NOMO-1 (cell line): ENCODE results near the gene PCDHGB2.
"Not testable (repeated sequence)": the region's sequence is repeated elsewhere in the genome, so short reads cannot be mapped to it uniquely, and the experiment has no call there.

Source experiments
- DNase-seq, 2 experiments: peaks; one replicate each; lab custom pipeline; 2025; ENCODE audit not compliant: unreplicated experiment in 2 of 2; lab: John Stamatoyannopoulos, UW

PCDHGB2 gene

DNA sequence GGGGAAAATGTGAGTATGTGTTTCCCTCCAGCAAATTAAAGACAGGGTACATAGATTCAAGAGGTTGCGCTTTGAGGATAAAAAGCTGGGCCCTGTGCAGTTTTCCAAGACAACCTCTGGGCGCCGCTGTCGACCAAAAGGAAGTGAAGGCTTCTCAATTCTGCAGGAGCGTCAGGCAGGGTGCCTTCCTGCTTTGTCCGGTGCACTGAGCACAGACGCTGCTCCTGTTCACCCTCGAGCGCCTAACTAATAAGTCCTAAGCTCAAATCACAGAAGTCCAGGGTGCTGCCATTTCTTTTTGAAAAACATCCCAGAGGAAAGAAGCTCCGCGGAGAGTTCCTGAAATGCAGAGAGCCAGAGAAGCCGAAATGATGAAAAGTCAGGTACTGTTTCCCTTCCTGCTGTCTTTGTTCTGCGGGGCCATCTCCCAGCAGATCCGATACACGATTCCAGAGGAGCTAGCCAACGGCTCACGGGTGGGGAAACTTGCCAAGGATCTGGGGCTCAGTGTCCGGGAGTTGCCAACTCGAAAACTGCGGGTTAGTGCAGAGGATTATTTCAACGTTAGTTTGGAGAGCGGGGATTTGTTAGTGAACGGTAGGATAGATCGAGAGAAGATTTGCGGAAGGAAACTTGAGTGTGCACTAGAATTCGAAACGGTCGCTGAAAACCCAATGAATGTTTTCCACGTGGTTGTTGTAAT lies 9.7 kb upstream of the PCDHGB2 start, which contains the start of gene PCDHGB1:
Gene PCDHGB1, plus strand, starts transcription at position 183 of the 703 bp plus-strand sequence. Its CDS starts 162 bp downstream, at position 345.
- no peak for DNase-seq

DNA sequence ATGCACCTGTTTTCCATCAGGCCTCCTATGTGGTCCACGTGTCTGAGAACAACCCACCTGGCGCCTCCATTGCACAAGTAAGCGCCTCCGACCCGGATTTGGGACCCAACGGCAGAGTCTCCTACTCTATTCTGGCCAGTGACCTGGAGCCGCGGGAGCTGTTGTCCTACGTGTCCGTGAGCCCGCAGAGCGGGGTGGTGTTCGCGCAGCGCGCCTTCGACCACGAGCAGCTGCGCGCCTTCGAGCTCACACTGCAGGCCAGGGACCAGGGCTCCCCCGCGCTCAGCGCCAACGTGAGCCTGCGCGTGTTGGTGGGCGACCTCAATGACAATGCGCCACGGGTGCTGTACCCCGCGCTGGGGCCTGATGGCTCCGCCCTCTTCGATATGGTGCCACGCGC lies 8.2 kb upstream of the PCDHGB2 start:
- no peak for DNase-seq

DNA sequence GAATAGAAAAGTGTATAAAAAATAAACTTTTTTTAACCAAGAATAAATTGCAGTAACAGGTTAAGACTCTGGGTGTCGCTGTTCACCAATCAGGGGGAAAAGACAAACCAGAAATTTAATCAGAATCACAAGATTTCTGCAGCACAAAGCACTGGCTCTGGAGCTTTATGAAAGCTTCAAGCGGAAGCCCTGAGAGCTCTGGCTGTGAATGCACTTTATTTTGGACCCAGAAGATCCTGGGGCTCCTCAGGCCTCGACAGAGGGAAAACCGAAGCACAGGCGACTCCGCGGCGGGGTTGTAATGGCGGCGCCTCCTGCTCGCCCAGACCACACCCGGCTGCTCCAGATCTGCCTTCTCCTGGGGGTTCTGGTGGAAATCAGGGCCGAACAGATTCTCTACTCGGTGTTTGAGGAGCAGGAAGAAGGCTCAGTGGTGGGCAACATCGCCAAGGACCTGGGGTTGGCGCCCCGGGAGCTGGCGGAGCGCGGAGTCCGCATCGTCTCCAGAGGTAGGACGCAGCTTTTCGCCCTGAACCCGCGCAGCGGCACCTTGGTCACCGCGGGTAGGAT lies 4.8 kb upstream of the PCDHGB2 start, which contains the start of gene PCDHGA4:
Gene PCDHGA4, plus strand, starts transcription at position 122 of the 570 bp plus-strand sequence. Its CDS starts 87 bp downstream, at position 209.
- DNase-seq, result no peak

DNA sequence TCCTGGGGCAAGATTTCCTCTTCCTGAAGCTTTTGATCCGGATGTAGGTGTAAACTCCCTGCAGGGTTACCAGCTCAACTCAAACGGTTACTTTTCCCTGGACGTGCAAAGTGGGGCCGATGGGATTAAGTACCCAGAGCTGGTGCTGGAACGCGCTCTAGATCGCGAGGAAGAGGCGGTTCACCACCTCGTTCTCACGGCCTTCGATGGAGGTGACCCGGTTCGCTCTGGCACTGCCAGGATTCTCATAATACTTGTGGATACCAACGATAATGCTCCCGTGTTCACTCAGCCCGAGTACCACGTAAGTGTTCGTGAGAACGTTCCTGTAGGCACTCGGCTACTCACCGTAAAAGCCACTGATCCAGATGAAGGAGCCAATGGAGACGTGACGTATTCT lies 4.2 kb upstream of the PCDHGB2 start:
- DNase-seq, result no peak

DNA sequence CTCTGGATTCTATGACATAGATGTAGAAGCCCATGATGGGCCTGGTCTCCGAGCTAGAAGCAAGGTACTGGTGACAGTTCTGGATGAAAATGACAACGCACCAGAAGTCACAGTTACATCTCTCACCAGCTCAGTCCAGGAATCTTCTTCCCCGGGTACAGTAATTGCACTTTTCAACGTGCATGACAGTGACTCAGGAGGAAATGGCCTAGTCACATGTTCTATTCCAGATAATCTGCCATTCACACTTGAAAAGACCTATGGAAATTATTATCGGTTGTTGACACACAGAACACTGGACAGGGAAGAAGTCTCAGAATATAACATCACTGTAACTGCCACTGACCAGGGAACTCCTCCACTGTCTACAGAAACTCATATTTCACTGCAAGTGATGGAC lies 3.7 kb upstream of the PCDHGB2 start:
- DNase-seq, result no peak

DNA sequence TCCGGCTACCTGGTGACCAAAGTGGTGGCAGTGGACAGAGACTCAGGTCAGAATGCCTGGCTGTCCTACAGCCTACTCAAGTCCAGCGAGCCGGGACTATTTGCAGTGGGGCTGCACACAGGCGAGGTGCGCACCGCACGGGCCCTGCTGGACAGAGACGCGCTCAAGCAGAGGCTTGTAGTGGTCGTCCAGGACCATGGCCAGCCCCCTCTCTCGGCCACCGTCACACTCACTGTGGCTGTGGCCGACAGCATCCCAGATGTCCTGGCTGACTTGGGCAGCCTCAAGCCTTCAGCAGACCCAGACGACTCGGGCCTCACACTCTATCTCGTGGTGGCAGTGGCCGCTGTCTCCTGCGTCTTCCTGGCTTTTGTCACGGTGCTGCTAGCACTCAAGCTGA lies 2.8 kb upstream of the PCDHGB2 start:
- no peak for DNase-seq

DNA sequence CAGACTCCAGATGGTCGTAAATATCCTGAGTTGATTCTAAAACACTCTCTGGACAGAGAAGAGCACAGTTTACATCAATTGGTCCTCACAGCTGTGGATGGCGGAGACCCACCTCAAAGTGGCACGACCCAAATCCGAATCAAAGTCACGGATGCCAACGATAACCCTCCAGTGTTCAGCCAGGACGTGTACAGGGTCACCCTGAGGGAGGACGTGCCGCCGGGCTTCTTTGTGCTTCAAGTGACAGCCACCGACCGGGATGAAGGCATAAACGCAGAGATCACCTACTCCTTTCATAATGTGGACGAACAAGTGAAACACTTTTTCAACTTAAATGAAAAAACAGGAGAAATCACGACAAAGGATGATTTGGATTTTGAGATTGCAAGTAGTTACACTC lies 891 bp downstream of the PCDHGB2 start:
- DNase-seq, result no peak

DNA sequence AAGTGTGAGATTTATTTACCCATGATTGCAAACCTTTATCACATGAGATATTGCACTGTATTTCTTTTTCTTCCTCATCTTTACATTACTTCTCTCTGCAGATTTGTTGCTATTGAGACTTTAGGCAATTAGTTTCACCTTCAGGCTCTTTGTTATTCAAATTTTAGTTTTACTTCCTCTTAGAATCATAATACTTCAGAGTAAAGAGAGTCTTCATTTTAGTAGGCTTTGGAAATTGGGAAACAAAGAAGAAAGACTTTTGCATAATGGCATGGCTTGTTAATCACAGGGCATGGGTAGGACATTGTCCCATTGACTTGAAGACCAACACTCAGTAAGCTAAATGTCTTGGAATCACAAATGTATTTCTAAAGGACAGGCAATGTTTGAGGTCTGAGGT lies 2.9 kb downstream of the PCDHGB2 start:
- peak in 1 of 2 experiments; percentile 16 for DNase-seq

DNA sequence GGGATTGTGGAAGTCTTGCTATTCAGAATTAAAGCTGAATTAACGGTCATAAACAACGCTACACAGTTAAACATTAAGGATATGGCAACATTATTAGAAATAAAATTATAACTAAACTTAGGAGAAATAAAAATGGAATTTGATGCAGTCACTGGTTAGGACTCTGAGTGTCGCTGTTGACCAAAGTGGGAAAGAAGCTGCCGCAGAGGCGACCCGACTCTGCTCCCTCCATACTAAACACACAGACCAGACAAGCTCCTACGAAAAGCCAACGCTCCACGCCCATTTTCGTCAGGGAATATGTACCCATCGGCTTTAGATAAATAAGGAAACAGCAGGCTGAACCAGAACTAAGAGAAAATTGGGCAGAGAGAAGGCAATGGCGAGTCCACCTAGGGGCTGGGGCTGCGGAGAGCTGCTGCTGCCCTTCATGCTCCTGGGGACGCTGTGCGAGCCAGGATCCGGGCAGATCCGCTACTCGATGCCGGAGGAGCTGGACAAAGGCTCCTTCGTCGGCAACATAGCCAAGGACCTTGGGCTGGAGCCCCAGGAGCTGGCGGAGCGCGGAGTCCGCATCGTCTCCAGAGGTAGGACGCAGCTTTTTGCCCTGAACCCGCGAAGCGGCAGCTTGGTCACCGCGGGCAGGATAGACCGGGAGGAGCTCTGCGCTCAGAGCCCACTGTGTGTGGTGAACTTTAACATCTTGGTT lies 4.3 kb downstream of the PCDHGB2 start, which contains the start of gene PCDHGA5:
Gene PCDHGA5, plus strand, starts transcription at position 211 of the 709 bp plus-strand sequence. Its CDS starts 169 bp downstream, at position 380.
- DNase-seq, result no peak

DNA sequence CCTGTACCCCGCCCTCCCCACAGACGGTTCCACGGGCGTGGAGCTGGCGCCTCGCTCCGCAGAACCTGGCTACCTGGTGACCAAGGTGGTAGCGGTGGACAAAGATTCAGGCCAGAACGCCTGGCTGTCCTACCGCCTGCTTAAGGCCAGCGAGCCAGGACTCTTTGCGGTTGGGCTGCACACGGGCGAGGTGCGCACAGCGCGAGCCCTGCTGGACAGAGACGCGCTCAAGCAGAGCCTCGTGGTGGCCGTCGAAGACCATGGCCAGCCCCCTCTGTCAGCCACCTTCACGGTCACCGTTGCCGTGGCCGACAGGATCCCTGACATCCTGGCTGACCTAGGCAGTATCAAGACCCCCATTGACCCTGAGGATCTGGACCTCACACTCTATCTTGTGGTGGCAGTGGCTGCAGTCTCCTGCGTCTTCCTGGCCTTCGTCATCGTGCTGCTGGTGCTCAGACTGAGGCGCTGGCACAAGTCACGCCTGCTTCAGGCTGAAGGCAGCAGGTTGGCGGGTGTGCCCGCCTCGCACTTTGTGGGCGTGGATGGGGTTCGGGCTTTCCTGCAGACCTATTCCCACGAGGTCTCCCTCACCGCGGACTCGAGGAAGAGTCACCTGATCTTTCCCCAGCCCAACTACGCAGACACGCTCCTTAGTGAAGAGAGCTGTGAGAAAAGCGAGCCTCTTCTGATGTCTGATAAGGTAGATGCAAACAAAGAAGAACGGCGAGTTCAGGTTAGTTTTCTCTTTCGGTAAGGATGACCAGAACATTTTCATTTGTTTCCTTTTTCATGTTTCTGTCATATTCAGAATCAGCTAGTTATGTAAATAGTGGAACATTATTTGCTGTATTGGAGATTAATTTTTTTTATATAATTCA lies 6.5 kb downstream of the PCDHGB2 start:
- DNase-seq, result no peak

DNA sequence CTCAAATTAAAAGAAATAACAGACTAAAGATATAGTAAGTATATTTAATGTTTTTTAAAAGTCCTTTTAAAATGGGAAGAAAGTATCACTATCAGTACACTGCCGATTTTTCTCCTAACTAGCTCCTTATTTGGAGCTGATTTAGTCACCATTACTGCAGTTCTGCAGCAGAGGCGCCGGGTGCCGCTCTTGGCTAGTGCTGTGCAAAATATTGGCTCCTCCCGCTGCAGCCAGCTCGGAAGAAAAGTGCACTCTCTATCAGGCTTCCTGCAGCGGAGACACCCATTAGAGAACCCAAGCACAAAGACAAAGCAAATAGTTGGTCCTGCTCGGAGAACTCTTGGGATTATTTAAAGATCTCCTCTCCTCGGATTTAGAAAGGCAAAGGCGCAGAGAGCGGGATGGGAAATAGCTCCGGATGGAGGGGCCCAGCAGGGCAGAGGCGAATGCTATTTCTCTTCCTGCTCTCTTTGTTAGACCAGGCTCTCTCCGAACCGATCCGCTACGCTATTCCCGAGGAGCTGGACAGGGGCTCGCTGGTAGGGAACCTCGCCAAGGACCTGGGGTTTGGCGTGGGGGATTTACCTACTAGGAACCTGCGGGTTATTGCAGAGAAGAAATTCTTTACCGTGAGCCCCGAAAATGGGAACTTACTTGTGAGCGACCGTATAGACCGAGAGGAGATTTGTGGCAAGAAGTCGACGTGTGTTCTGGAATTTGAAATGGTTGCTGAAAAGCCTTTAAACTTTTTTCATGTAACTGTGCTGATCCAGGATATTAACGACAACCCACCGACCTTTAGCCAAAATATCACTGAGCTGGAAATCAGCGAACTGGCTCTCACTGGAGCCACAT lies 10.4 kb downstream of the PCDHGB2 start, which contains the start of gene PCDHGB3:
Gene PCDHGB3, plus strand, starts transcription at position 249 of the 855 bp plus-strand sequence. Its CDS starts 153 bp downstream, at position 402.
- DNase-seq, result peak; percentile 48 to 59

DNA sequence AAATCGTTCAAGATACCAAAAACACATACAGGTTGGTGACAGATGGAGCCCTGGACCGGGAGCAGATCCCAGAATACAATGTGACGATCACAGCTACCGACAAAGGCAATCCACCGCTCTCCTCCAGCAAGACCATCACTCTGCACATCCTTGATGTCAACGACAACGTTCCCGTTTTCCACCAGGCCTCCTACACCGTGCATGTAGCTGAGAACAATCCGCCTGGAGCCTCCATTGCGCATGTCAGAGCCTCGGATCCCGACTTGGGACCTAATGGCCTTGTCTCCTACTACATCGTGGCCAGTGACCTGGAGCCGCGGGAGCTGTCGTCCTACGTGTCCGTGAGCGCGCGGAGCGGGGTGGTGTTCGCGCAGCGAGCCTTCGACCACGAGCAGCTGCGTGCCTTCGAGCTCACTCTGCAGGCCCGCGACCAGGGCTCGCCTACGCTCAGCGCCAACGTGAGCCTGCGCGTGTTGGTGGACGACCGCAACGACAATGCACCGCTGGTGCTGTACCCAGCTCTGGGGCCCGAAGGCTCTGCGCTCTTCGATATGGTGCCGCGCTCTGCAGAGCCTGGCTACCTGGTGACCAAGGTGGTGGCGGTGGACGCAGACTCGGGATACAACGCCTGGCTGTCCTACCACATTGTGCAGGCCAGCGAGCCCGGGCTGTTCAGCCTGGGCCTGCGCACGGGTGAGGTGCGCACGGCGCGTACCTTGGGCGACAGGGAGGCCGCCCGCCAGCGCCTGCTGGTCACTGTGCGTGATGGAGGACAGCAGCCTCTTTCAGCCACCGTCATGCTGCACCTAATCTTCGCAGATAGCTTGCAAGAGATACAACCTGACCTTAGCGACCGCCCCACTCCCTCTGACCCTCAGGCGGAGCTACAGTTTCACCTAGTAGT lies 12.0 kb downstream of the PCDHGB2 start:
- DNase-seq, result no peak

DNA sequence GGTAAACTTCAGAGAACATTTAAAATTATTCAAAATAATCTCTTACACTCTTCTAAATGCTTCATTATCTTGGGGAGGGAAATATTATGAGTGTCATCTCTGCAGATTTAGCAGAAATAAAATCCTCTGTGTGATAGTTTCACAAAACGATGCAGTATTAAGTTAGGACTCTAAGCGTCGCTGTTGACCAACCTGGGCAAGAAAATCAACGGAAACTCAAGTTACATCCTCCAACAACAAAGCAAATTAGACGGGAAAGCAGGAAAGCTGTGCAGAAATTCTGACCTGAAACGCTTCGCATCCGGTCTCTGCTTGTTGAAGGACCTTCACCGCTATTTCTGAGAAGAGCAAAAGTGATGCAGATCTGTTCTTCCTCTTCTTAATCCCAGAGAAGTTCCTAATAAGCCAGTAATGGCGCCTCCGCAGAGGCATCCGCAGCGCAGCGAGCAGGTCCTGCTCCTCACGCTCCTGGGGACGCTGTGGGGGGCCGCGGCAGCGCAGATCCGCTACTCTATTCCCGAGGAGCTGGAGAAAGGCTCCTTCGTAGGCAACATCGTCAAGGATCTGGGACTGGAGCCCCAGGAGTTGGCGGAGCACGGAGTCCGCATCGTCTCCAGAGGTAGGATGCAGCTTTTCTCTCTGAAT lies 14.0 kb downstream of the PCDHGB2 start, which contains the start of gene PCDHGA6:
Gene PCDHGA6, plus strand, starts transcription at position 219 of the 645 bp plus-strand sequence. Its CDS starts 193 bp downstream, at position 412.
- DNase-seq, result no peak

DNA sequence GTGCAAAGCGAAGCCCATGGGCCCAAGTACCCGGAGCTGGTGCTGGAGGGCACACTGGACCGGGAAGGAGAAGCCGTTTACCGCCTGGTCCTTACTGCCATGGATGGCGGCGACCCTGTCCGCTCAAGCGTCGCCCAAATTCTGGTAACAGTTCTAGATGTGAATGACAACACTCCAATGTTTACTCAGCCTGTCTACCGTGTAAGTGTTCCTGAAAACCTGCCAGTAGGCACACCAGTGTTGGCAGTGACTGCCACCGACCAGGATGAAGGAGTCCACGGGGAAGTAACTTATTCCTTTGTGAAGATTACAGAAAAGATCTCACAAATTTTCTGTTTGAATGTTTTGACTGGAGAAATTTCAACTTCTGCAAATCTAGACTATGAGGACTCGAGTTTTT lies 14.8 kb downstream of the PCDHGB2 start:
- DNase-seq, result no peak

DNA sequence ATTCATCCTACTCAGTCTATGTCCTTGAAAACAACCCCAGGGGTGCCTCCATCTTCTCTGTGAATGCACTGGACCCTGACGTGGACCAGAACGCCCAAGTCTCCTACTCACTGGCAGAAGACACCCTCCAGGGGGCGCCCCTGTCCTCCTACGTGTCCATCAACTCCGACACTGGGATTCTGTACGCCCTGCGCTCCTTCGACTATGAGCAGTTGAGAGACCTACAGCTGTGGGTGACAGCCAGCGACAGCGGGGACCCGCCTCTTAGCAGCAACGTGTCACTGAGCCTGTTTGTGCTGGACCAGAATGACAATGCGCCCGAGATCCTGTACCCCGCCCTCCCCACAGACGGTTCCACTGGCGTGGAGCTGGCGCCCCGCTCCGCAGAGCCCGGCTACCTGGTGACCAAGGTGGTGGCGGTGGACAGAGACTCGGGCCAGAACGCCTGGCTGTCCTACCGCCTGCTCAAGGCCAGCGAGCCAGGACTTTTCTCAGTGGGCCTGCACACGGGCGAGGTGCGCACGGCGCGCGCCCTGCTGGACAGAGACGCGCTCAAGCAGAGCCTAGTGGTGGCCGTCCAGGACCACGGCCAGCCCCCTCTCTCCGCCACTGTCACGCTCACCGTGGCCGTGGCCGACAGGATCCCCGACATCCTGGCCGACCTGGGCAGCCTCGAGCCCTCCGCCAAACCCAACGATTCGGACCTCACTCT lies 15.8 kb downstream of the PCDHGB2 start:
- DNase-seq, result not testable (repeated sequence)

DNA sequence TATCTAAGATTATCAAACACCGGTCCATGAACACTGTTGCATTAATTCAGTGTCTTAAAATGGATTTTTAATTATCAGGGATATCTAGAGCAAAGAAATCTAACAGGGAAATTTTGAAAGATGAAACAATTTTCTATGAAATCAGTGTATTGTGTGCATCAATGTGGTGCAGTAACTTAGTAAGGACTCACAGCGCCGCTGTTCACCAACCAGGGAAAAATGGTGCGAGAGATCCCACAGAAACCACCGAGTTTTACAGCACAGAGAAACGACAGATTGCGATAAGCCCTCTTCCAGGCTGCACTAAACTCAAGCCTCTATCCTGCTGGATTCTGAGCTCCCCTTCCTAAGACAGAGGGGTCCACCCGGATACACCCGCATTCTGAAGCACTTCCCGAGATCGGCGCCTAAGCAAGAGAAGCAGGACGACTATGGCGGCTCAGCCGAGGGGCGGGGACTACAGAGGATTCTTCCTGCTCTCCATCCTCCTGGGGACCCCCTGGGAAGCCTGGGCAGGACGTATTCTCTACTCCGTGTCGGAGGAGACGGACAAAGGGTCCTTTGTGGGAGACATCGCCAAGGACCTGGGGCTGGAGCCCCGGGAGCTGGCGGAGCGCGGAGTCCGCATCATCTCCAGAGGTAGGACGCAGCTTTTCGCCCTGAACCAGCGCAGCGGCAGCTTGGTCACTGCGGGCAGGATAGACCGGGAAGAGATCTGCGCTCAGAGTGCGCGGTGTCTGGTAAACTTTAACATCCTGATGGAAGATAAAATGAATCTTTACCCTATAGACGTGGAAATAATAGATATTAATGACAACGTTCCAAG lies 22.9 kb downstream of the PCDHGB2 start, which contains the start of gene PCDHGA7:
Gene PCDHGA7, plus strand, starts transcription at position 274 of the 826 bp plus-strand sequence. Its CDS starts 158 bp downstream, at position 432.
- DNase-seq, result no peak
